Measurements from ENCODE around the gene IPO13.

The IPO13 gene

DNA sequence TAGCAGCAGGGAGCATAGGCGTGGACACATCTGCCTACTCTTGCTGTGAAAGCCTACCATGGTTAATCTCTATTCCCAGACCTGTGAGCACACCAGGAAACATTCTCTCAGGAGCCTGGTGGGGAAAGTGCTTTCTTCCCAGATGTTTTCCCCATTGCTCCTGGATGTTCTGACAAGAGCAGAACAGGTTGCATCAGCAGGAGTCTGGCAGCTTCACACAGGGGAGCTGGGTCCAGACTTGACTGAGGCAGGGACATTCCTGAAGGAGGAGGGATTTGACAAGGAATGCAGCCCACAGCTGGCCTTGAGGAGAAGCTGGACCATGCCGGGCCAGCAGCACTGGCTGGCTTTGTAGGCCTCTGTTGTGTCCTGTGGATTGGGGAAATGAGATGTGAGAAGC, 34.1 kb upstream of the IPO13 start:
- no peak overlapping the region for H3K4me2 ChIP-seq (ENCODE audit: low read depth, low read length, poor library complexity, severe bottlenecking)
- no peaks in the 10 kb centered on the region for H4K20me1 ChIP-seq (ENCODE audit: insufficient read depth, low read length, poor library complexity, severe bottlenecking)
- H3K9ac ChIP-seq (ENCODE audit: low read depth, low read length, poor library complexity, severe bottlenecking) = no peak overlapping the region
- H3F3A ChIP-seq (ENCODE audit: low read depth) = no peaks in the 10 kb centered on the region
- no peaks in the 10 kb centered on the region for H3K36me3 ChIP-seq (ENCODE audit: insufficient read depth, low read length)
- no peaks in the 10 kb centered on the region for H3K79me2 ChIP-seq (ENCODE audit: insufficient read depth, low read length)
- no peaks in the 10 kb centered on the region for H3K9me3 ChIP-seq (ENCODE audit: insufficient read depth, low read depth, low read length)
- H3K27me3 ChIP-seq (ENCODE audit: insufficient read depth, low read length, poor library complexity, severe bottlenecking) = no peaks in the 10 kb centered on the region
- H2AFZ ChIP-seq (ENCODE audit: low read length) = no peak overlapping the region
- no peaks in the 10 kb centered on the region for H3K4me1 ChIP-seq (ENCODE audit: insufficient read depth, low read length, poor library complexity, severe bottlenecking)
- H3K9me2 ChIP-seq (replicated peaks; ENCODE audit: low read depth, low read length) = no peaks in the 10 kb centered on the region
- H3K4me3 ChIP-seq (ENCODE audit: low read length, poor library complexity, severe bottlenecking) = no peak overlapping the region
- TF ChIP-seq CTCF (conservative IDR thresholded peaks at IDR 0.05; ENCODE audit: low read length) = no peak
- TF ChIP-seq EZH2phosphoT487 (IDR thresholded peaks at IDR 0.05; ENCODE audit: borderline replicate concordance) = no peak

DNA sequence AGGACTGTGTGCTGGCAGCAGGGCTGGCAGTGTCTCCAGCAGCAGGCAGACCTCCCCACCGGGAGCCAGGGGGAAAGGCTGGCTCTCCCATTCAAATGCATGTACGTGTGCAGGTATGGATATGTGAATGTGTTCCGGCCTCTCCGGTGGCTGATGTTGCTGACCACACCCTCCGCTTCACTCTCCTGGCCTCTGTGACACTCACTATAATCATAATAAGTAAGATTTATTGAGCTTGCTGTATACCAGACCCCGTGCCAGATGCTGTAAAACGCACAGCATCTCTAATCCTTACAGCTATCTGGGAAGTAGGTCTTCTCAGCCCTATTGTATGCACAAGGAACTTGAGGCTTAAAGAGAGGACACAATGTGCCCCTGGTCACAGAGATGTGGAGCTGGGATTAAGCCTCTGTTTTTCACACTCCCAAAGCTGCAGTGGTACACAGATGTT, 33.7 kb upstream of the IPO13 start:
- H4K20me1 ChIP-seq (ENCODE audit: insufficient read depth, low read length, poor library complexity, severe bottlenecking) = no peaks in the 10 kb centered on the region
- H3K4me1 ChIP-seq (ENCODE audit: insufficient read depth, low read length, poor library complexity, severe bottlenecking) = no peaks in the 10 kb centered on the region
- H3F3A ChIP-seq (ENCODE audit: low read depth) = no peaks in the 10 kb centered on the region
- no peaks in the 10 kb centered on the region for H3K79me2 ChIP-seq (ENCODE audit: insufficient read depth, low read length)
- TF ChIP-seq CTCF (conservative IDR thresholded peaks at IDR 0.05; ENCODE audit: low read length) (no peak), EZH2phosphoT487 (IDR thresholded peaks at IDR 0.05; ENCODE audit: borderline replicate concordance) (no peak)
- H3K36me3 ChIP-seq (ENCODE audit: insufficient read depth, low read length) = no peaks in the 10 kb centered on the region
- H3K27me3 ChIP-seq (ENCODE audit: insufficient read depth, low read length, poor library complexity, severe bottlenecking) = no peaks in the 10 kb centered on the region
- H3K9ac ChIP-seq (ENCODE audit: low read depth, low read length, poor library complexity, severe bottlenecking) = no peak overlapping the region
- H3K9me2 ChIP-seq (replicated peaks; ENCODE audit: low read depth, low read length) = no peaks in the 10 kb centered on the region
- no peak overlapping the region for H3K4me2 ChIP-seq (ENCODE audit: low read depth, low read length, poor library complexity, severe bottlenecking)
- H3K9me3 ChIP-seq (ENCODE audit: insufficient read depth, low read depth, low read length) = no peaks in the 10 kb centered on the region
- H3K4me3 ChIP-seq (ENCODE audit: low read length, poor library complexity, severe bottlenecking) = no peak overlapping the region
- no peak overlapping the region for H2AFZ ChIP-seq (ENCODE audit: low read length)

DNA sequence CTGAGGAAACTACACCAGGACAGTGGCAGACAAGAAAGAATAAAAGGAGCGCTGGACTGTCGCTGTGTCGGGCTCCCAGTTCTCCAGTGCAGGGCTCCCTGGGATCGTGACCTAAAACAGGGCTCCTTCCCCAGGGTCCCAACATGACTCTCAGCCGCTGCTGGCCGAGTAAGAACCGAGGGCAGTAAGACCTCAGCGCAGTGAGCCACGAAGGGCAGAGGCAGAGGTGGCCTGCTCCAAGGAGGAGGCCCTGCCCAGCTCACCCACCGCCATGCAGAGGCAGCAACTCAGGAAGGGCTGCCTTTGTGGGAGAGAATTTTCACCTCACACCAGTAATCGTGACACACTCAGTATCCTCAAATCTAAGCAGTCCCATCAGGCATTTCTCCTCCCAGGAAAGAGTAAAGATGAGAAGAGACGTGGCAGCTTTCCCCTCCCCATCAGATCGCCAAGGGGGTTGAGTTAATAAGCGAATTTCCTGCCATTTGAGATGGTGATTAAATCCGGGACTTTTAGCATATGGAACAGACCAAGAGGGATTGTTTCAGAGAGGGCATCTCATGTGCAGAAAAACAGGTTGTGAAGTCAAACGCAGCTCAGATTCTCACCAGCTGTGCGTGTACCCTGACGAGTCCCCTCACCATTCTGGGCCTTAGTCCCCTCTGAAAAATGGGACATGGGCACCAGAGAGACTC, 32.9 kb upstream of the IPO13 start:
- Histone ChIP-seq H3K9me2 (replicated peaks; ENCODE audit: low read depth, low read length) (no peaks in the 10 kb centered on the region), H3K9me3 (ENCODE audit: insufficient read depth, low read depth, low read length) (no peaks in the 10 kb centered on the region), H4K20me1 (ENCODE audit: insufficient read depth, low read length, poor library complexity, severe bottlenecking) (no peaks in the 10 kb centered on the region), H3K79me2 (ENCODE audit: insufficient read depth, low read length) (no peaks in the 10 kb centered on the region), H3F3A (ENCODE audit: low read depth) (no peaks in the 10 kb centered on the region), H2AFZ (ENCODE audit: low read length) (no peak overlapping the region), H3K4me3 (ENCODE audit: low read length, poor library complexity, severe bottlenecking) (no peak overlapping the region), H3K9ac (ENCODE audit: low read depth, low read length, poor library complexity, severe bottlenecking) (no peak overlapping the region), H3K27me3 (ENCODE audit: insufficient read depth, low read length, poor library complexity, severe bottlenecking) (no peaks in the 10 kb centered on the region), H3K4me2 (ENCODE audit: low read depth, low read length, poor library complexity, severe bottlenecking) (no peak overlapping the region), H3K36me3 (ENCODE audit: insufficient read depth, low read length) (no peaks in the 10 kb centered on the region), H3K4me1 (ENCODE audit: insufficient read depth, low read length, poor library complexity, severe bottlenecking) (no peaks in the 10 kb centered on the region)
- TF ChIP-seq CTCF (conservative IDR thresholded peaks at IDR 0.05; ENCODE audit: low read length) (no peak), EZH2phosphoT487 (IDR thresholded peaks at IDR 0.05; ENCODE audit: borderline replicate concordance) (no peak)
